GM19193 (cell line): ENCODE measurements around the gene NOL9.

ENCODE experiments used
- POLR2A ChIP-seq: IDR thresholded peaks from 4 replicates; pipeline ENCODE4 v1.6.1; 2011; ENCODE audit not compliant: insufficient read depth, insufficient read length; ENCODE audit errors: extremely low read depth

The NOL9 gene

DNA sequence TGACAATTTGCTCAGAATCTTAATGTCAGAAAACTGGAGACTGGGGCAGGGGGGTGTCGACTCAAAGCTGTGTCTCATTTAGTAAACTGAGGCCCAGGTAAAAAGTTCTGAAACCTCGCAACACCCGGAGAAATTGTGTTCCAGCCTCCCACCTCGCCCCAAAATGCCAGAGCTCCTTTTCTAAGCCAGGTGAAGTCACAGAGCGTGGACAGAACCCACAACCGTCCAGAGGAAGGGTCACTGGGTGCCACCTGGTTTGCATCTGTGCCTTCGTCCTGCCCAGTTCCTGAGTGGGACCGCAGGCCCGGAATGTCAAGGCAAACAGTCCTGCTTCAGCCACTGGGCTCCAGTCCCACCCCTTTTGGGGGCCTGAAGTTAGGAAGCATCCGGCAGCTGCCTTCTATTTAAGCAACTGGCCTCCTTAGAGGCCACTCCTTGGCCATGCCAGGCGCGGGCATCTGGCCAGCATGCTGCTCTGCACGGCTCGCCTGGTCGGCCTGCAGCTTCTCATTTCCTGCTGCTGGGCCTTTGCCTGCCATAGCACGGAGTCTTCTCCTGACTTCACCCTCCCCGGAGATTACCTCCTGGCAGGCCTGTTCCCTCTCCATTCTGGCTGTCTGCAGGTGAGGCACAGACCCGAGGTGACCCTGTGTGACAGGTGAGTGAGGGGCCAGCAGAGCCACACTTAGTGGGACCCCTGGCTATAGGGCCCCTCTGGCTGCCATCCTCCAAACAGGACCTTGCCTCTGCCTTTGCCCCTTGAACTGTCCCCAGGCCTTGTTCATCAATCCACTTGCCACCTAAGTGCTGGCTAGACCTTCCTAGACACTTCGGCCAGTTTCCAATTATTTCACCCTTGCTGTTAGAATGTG, 830 bp upstream of the NOL9 start, which contains the start of gene TAS1R1:
TAS1R1 (plus strand) TSS at position 401 of the 872 bp plus-strand sequence; CDS start at position 468, 67 bp downstream.
- no peak for TF ChIP-seq POLR2A

DNA sequence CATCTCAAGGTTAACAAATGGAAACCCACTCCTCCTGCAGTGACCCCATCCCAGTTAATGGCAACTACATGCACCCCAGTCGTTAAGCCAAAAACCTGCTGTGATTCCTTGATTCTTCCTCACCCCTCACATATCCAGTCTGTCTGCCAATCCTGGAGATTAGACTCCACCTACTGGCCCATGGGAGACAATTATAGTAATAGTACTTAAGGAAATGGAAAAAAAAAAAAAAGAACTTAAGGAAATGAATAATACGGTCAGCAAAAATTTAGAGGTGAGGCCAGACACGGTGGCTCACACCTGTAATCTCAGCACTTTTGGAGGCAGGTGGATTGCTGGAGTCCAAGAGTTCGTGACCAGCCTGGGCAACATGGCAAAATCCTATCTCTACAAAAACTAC, 7.0 kb downstream of the NOL9 start:
- no peak for TF ChIP-seq POLR2A

DNA sequence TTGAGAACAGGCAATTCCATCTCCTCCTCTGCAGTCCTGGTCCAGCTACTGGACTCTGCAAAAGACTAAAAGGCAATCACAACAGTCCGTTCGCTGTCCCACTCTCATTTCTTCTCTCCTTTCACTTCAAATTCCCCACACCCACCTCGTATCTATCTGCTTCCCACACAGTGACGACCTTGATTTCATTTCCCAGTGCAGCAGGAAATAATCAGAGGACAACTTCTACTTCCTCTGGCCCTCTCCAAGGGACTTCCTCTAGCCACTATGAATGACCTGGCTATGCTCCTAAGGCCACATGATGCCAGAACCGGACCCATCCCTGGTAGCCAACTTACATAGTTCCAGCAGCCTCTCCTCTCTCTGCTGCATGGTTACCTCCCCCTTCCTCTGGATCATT, 8.0 kb downstream of the NOL9 start:
- TF ChIP-seq POLR2A = no peak

DNA sequence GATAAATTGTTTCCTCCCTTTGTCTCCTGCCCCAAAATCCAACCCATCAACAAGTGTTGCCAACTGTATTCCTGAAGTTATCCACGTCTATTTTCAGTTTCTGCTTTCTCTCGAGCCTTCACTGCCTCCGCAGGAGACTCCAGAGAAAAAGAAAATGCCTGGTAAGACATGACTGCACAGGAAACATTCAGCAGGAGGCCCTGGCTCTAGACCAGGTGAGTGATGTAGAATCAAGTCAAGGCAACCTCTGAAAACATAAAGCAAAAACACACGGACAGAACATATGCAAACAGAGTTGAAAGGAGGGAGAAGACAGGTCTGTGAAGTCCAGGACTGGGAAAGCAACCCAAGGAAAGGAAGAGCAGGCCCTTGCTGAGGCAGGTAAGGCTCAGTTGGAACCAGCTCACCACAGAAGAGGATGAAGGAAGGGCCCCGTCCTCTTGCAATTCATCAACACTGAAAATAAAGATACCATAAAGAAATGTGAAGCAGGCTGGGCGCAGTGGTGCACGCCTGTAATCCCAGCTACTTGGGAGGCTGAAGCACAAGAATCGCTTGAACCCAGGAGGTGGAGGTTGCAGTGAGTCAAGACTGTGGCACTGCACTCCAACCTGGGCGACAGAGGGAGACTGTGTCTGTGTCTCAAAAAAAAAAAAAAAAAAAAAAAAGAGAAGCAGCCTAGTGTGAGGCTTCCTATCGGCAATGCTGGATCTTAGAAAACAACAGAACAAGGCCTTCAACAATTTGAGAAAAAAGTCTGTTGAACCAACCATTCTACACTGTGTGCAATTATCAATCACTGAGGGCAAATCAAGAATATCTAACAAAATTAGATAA, 8.8 kb downstream of the NOL9 start:
- TF ChIP-seq POLR2A = no peak

DNA sequence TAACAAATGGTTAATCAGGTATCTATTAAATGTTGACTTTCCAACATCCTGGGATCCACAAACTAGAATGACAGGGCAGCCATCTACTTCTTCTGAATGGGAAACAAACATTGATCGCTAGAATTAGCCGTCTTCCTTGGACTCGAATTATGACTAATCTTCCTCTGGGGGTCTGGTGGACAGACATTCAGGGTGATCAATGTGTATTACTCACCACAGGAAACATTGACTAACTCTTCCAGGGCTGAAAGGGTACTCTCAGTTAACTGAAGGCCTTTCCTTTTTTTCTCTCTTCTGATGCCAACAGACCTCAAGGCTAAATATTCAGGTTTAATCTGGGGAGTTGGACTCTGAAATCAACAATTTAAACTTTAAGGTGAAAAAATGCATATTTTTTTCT, 9.5 kb downstream of the NOL9 start:
- no peak for TF ChIP-seq POLR2A

DNA sequence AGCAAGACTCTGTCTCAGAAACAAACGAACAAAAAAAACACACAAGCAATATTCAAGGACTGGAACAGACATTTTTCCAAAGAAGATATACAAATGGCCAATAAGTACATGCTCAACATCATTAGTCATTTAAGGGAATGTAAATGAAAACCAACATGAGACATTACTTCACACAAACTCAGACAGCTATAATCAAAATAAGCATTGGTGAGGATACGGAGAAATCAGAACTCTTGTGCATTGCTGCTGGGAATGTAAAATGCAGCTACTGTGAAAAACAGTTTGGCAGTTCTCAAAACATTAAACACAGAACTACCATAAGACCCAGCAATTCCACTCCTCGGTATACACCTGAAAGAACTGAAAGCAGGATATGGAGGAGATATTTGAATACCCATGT, 15.4 kb downstream of the NOL9 start:
- TF ChIP-seq POLR2A = no peak

DNA sequence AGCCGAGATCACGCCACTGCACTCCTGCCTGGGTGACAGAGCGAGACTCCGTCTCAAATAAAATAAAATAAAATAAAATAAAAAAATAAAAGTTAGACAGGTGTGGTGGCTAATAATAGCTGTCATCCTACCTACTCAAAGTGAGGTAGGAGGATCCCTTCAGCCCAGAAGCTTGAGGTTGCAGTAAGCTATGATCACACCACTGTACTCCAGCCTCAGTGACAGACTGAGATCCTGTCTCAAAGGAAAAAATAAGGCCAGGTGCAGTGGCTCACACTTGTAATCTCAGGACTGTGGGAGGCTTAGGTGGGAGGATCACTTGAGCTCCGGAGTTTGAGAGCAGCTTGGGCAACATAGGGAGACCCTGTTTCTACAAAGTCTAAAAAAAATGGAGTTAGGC, 18.0 kb downstream of the NOL9 start:
- TF ChIP-seq POLR2A = no peak

DNA sequence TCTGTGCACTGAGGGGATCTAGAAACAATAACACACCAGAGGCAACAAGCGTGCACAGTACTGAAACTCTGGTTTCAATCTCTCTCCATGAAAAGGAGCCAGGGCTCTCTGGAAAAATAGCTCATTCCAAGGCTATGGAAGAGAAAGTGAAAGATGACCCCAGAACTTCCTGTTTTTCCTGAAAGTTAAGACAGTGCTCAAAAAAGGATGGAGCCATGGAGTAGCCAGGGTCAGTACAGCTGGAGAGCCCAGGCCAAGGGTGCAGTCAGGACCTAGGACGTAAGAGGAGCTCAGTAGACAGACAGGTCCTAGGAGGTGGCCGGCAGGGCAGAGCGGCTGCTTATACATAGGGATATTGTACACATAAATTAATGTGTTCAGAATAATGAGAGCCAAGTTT, 19.1 kb downstream of the NOL9 start:
- no peak for TF ChIP-seq POLR2A

DNA sequence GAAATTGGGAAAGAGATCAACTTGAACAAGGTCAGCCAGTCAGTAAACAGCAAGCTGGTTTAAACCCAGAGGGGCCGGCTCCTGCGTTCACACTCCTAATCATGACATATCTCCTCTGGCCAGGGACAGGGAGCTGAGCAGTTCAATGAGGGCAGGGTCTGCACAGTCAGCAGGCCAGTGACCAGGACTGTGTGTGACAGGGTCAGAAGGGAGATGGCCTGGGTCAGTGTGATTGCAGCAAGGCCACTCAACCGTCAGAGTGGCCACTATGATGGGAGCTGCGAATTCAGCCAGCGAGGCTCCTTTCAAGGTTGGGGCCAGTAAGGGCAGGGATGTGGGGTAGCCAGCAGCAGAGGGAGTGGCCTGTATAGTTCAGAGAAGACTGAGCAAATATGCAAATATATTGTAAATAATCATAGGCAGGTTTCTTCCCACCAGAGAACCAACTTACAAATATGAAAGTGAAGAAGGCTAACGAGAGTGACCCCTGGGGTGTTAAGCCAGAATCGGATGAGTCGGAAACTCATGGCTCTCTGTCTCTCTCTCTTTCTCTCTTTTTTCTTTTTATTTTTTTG, 20.0 kb downstream of the NOL9 start:
- no peak for TF ChIP-seq POLR2A

DNA sequence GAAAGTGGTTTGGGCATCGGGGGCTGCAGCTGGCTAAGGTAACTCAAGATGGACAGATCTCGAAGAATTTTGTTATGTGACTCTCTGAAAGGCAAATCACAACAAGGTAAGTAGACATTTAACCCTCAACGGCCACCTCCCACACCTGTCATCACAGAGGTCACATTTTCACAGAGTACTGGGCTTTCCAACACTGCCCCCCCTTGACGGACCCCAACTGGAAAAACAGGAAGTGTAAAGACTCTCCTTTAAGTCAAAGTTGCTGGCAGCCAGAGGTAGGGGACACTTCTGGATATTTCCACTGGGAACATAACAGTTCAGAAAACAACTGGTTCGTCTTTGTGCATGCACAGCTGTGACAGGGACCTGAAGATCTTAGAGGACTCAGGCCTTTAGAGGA, 22.3 kb downstream of the NOL9 start:
- no peak for TF ChIP-seq POLR2A

DNA sequence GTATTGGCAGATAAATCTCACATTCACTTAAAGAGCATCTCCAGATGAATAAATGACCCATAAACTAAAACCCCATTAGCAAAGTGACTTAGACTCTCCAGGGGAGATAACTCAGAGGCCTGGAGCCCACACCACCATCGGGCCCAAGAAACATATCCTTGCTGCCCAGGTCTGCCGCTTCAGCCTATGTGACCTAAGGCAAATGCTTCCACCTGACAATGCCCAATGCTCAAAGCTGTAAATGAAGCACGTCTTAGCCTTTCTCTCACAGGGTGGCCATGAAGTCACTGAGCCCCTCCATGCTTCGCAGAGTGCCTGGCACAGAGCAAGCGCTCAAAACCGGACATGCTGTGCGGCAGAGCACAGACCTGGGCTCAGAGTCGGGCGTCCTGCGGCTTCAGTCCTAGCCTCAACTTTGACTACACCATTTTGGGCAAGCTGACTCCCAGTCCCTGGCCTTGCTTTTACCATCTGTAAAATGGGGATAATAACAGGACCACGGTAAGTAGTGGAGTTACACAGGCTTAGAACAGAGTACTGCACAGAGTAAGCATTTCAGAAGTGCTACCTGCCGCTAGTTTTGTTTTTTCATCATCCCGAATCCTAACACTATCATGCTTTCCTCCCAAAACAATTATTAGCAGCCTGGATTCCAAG, 23.7 kb downstream of the NOL9 start:
- no peak for TF ChIP-seq POLR2A

DNA sequence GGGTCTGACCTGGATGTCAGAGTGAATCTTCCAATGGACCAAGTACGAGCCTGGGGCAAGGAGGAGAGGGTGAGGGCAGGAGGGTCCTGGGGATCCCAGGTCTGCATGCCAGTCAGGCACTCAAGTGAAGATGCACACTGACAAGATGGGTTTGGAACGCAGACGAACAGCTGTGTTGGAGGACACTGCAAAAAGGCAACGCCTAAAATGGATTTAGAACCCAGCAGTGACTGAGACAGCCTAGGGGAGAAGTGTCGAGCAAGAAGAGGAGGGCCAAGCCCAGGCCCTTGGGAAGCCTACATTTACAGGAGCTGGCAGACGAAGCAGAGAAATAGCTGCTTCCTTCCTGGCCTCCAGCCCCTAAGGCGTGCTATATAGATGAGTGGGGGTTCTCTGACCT, 25.8 kb downstream of the NOL9 start:
- TF ChIP-seq POLR2A = no peak

DNA sequence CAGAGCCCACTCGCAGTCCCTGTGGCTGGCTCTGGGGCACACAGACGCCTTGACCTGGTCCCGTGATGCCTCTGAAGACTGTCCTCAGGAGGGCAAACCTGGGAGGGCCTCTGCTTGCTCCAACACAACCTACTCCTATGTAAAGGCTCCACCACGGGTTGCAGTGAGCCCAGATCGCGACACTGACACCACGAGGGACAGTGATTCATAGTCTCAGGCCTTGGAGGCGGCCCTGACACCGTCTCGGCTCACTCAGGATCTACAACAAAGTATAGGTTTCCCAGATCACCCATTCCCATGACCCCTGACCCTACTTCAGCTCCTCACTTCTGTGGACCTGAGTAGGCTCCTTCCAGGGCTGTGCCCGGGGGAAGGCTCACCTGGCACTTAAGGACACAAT, 28.0 kb downstream of the NOL9 start:
- no peak for TF ChIP-seq POLR2A

DNA sequence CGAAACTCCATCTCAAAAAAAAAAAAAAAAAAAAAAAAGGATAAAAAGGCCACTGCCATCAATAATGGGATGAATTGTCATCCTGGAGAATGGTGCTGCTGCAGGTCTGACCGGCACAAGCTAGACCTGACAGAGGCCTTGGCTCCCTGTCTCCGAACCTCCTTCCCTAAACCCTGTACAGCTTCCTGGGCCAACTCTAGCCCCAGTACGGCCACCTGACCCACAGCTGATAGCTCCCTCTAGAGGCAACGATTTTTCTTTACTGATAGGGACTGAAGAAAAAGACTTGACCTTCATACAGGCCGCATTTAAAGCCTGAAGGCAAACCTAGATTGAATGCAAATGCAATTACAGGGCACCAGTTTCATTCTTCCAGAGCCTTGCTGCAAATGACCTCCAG, 30.7 kb downstream of the NOL9 start:
- TF ChIP-seq POLR2A = no peak

DNA sequence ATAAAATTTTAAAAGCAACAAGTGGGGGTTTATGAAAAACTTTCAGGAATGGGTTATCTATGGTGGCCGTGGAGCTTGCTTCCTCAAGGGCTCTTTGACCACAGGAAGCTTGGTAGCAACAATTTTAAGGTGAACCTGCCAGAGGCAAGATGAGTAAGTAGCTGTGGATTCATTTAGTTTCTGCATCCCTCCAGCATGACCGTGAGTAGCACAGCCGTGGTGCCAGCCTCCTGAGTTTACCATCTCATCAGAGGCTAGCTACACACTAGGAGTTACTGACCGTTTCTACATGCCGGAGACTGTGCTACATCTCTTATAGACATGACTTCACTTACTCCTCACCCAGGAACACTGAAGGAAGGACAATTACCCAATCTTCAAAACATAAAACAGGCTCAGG, 32.8 kb downstream of the NOL9 start:
- TF ChIP-seq POLR2A = no peak

DNA sequence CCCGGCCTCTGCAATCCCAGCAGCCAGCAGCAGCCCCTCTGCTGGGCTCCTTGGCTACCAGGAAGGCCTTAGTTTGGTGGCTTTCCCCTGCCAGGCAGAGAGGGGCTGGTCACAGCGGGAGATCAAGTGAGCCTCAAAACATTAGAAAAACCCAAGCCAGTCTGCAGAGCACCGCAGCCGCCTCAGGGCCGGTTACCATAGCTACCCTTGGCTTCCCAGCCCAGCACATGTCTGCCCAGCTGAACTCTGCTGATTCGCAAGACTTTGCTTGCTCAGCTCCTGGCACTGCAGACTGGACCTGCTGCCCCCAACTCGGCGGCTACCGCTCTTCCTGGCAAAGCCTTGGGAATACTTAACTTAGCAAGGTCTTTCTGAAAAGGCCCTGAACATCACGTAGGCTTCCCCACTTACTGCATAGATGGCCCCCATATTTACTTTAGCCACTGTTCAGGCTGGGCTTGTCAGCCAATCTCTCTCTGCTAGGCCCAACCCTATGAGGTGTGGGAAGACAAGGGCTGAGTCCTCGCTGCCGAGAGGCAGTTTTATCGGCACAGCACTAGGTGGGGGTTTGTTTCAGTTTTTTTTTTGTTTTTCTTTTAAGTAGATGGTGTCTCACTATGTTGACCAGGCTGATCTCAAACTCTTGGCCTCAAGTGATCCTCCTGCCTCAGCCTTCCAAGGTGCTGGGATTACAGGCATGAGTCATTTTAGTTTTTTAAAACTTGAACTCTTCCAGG, 34.2 kb downstream of the NOL9 start:
- no peak for TF ChIP-seq POLR2A
